ENCODE measurements around the gene MPEG1. TPM values are rescaled to one million over a fixed set of nuclear protein-coding genes. Genes with fewer than 3 reads are reported as not detected.

MPEG1 gene
- total and polyA plus RNA-seq, 2 of the 4 experiments (the other 2 are of a cell fraction): not detected

DNA sequence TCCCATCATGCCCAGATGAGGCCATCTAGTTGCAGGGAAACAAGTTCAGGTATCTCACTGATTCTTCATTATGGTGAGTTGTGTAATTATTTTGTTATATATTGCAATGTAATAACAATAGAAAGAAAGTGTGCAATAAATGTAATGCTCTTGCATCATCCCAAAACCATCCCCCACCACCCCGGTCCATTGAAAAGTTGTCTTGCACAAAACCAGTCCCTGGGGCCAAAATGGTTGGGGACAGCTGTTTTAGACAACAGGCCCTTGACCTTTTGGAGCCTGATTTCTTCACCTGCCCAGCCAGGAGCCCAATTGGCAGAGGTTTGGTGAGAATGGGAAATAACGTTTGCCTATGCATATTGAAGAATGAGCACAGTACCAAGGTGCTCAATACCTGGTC is 15.9 kb downstream of the MPEG1 start:
- no peaks in the 10 kb centered on the region for H3K79me1 ChIP-seq (ENCODE audit: low read depth in 1 of 2, low read length in 2 of 2)
- intact Hi-C loops (cut with micrococcal nuclease) (no loop called here), in situ Hi-C loops (cut with MboI; ENCODE audit: low sequenced_read_pairs) (no loop called here), dilution Hi-C loops (cut with HindIII; ENCODE audit: low sequenced_read_pairs, unreplicated experiment) (no loop called here)
- no peak overlapping the region for H3K9ac ChIP-seq (ENCODE audit: low read depth, low read length)
- ChIA-PET POLR2A (ENCODE audit: unreplicated experiment) (no interaction called here), CTCF (no interaction called here)
- no peak overlapping the region for H3K27ac ChIP-seq (ENCODE audit: insufficient read depth, low read length)
- ATAC-seq (ENCODE audit: low read depth): no peak
- TF ChIP-seq CEBPB (IDR thresholded peaks at IDR 0.05; ENCODE audit: low read depth, low read length) (peak; percentile 41; the same call in 1 of the 2 replicates), MXI1 (IDR thresholded peaks at IDR 0.05; ENCODE audit: borderline replicate concordance, low read depth, low read length) (no peak), MAZ (IDR thresholded peaks at IDR 0.05; ENCODE audit: borderline replicate concordance, low read depth, low read length) (no peak), NFE2L2 (IDR thresholded peaks at IDR 0.05; ENCODE audit: low read depth, low read length) (no peak)
- H2BK15ac ChIP-seq (ENCODE audit: low read depth, low read length): no peak overlapping the region
- no peak overlapping the region for H2AFZ ChIP-seq (replicated peaks; ENCODE audit: low read length, poor library complexity)
- no peak overlapping the region for H4K8ac ChIP-seq (ENCODE audit: low read depth in 2 of 2, low read length in 2 of 2)
- H2AK9ac ChIP-seq (replicated peaks; ENCODE audit: low read depth, low read length, poor library complexity): no peak overlapping the region
- H3K56ac ChIP-seq (ENCODE audit: extremely low read depth, insufficient read depth, low read length): no peak overlapping the region
- no peak overlapping the region for H3K4me3 ChIP-seq (ENCODE audit: insufficient read depth, low read depth, low read length)
- no peak overlapping the region for H3K14ac ChIP-seq (replicated peaks; ENCODE audit: low read depth, low read length)
- H2BK20ac ChIP-seq (ENCODE audit: low read depth, low read length): no peak overlapping the region
- no peak overlapping the region for H2BK120ac ChIP-seq (ENCODE audit: low read depth, low read length)
- no peak overlapping the region for H3K18ac ChIP-seq (ENCODE audit: low read depth, low read length)
- no peaks in the 10 kb centered on the region for H3K9me3 ChIP-seq (ENCODE audit: control insufficient read depth, insufficient read depth, low read length)
- peaks cover 4% of the 10 kb centered on the region; the same call in 1 of the 2 replicates for H3K4me1 ChIP-seq (ENCODE audit: control insufficient read depth, insufficient read depth, low read length)
- H3K23ac ChIP-seq (ENCODE audit: low read depth, low read length): no peak overlapping the region
- peaks cover 8% of the 10 kb centered on the region; the same call in 1 of the 2 replicates for H3K9me1 ChIP-seq (ENCODE audit: insufficient read depth, low read length)
- H4K5ac ChIP-seq (ENCODE audit: low read depth, low read length): no peak overlapping the region
- no peak for DNase-seq
- 80% methylated on average over 1 of the region's 2 CpGs; no CpG with 5 or more reads in 1 of the 2 experiments for WGBS, 2 experiments (ENCODE audit: extremely low coverage in 2 of 2, insufficient read length in 1 of 2)
- no peak overlapping the region for H3K4ac ChIP-seq (ENCODE audit: low read depth, low read length)
- no peak overlapping the region for H2BK5ac ChIP-seq (ENCODE audit: low read depth, low read length, poor library complexity, severe bottlenecking)
- no peaks in the 10 kb centered on the region for H3K27me3 ChIP-seq (ENCODE audit: control insufficient read depth, insufficient read depth, low read length)
- no peaks in the 10 kb centered on the region for H4K20me1 ChIP-seq (ENCODE audit: insufficient read depth, low read length)
- no peak overlapping the region for H3K4me2 ChIP-seq (ENCODE audit: low read depth, low read length)
- no peak overlapping the region for H4K91ac ChIP-seq (ENCODE audit: insufficient read depth, low read depth, low read length)
- H2AK5ac ChIP-seq (ENCODE audit: low read depth, low read length): no peak overlapping the region
- H3K36me3 ChIP-seq (ENCODE audit: control insufficient read depth, insufficient read depth, low read length): peaks cover 48% of the 10 kb centered on the region
- no TSS peak for BruUV-seq (replicated peaks)
